Measurements from ENCODE around the gene GLB1L3.

- TF ChIP-seq CTCF (IDR thresholded peaks at IDR 0.05; ENCODE audit: poor library complexity): no peak
- TF ChIP-seq EZH2 (IDR thresholded peaks at IDR 0.05; ENCODE audit: borderline replicate concordance): no peak
- no peak for TF ChIP-seq EZH2phosphoT487 (IDR thresholded peaks at IDR 0.05; ENCODE audit: low read depth, severe bottlenecking, unreplicated experiment)
Measured at GRCh38 chr11:134238956-134239355, 37.2 kb upstream of the GLB1L3 start.

All from hepatocyte (in vitro differentiated cells).